Measurements from ENCODE around the gene SZRD1.

GRCh38 chr1:16340673-16341072 is 26.4 kb upstream of the SZRD1 start:
- no peak for TF ChIP-seq POLR2AphosphoS5 (IDR thresholded peaks at IDR 0.05)
- TF ChIP-seq CTCF (IDR thresholded peaks at IDR 0.05) = no peak

Data from sigmoid colon (tissue), 4 donors.